SK-N-SH (cell line): ENCODE results near the gene R3HDM4. TPM values are rescaled to one million over a fixed set of nuclear protein-coding genes. Genes with fewer than 3 reads are reported as not detected.

Experiments
- CTCF ChIA-PET: fragments of 300-600, 350-600 bp; formaldehyde crosslinking; extraction: SDS; loops from one replicate; lab custom pipeline; 2021; lab: Yijun Ruan, JAX
- POLR2A ChIA-PET: fragments of 350-600 bp; sonication (Branson Sonifier 250); formaldehyde crosslinking; extraction: SDS; loops from one replicate; lab custom pipeline; 2020; ENCODE audit warnings: antibody characterized with exemption, inconsistent platforms; lab: Yijun Ruan, JAX
- DNase-seq: peaks from one replicate; pipeline ENCODE4 v3.0.0; 2012
- H2AFZ ChIP-seq: fragments of 200-600 bp; sonication (generic); 2 replicates; pipeline ENCODE4 v1.8.1; 2016; ENCODE audit warnings: antibody characterized with exemption, mild to moderate bottlenecking, low read depth
- H3F3A ChIP-seq: fragments of 200-600 bp; sonication (generic); replicated peaks from 2 replicates; pipeline ENCODE3; 2016; ENCODE audit warnings: antibody characterized with exemption, mild to moderate bottlenecking; ENCODE audit not compliant: insufficient read depth
- H3K27ac ChIP-seq, 2 experiments: fragments of 200-500 bp in 1 of 2; fragments of 200-600 bp in 1 of 2; sonication (Bioruptor generic) in 1 of 2; sonication (generic), shearing (Covaris generic) in 1 of 2; 2 replicates each; pipeline versions ENCODE4 v1.5.1 to v1.6.1; 2014 to 2016; ENCODE audit warnings: low read depth in 2 of 2, inconsistent platforms in 1 of 2, low read length in 1 of 2, mild to moderate bottlenecking in 1 of 2, mixed read lengths in 1 of 2
- H3K27me3 ChIP-seq: fragments of 200-600 bp; sonication (generic), shearing (Covaris generic); 2 replicates; pipeline ENCODE4 v1.6.1; 2016; ENCODE audit warnings: mixed run types; ENCODE audit not compliant: insufficient read depth
- H3K36me3 ChIP-seq, 2 experiments: fragments of 200-500 bp in 1 of 2; fragments of 200-600 bp in 1 of 2; sonication (Bioruptor generic) in 1 of 2; sonication (generic) in 1 of 2; replicated peaks in 1 of 2; 2 replicates each; pipeline versions ENCODE3 to v1.5.1; 2014 to 2016; ENCODE audit warnings: low read length in 1 of 2, mild to moderate bottlenecking in 1 of 2; ENCODE audit not compliant: insufficient read depth in 2 of 2, control insufficient read depth in 1 of 2
- H3K4me1 ChIP-seq, 2 experiments: fragments of 200-500 bp in 1 of 2; fragments of 200-600 bp in 1 of 2; sonication (Bioruptor generic) in 1 of 2; sonication (generic), shearing (Covaris generic) in 1 of 2; 2 replicates each; pipeline versions ENCODE4 v1.5.1 to v1.6.1; 2014 to 2016; ENCODE audit warnings: low read depth in 1 of 2, low read length in 1 of 2, mixed run types in 1 of 2; ENCODE audit not compliant: insufficient read depth in 2 of 2, control insufficient read depth in 1 of 2
- H3K4me2 ChIP-seq: fragments of 200-600 bp; sonication (generic), shearing (Covaris generic); 2 replicates; pipeline ENCODE4 v1.6.1; 2017; ENCODE audit warnings: mixed run types
- H3K4me3 ChIP-seq, 2 experiments: fragments of 200-500 bp in 1 of 2; fragments of 200-600 bp in 1 of 2; sonication (Bioruptor generic) in 1 of 2; sonication (generic), shearing (Covaris generic) in 1 of 2; 2 replicates each; pipeline versions ENCODE4 v1.5.1 to v1.8.1; 2014 to 2016; ENCODE audit warnings: low read depth in 2 of 2, inconsistent platforms in 1 of 2, low read length in 1 of 2, mild to moderate bottlenecking in 1 of 2, mixed read lengths in 1 of 2, moderate library complexity in 1 of 2
- H3K79me2 ChIP-seq: fragments of 200-600 bp; sonication (generic); 2 replicates; pipeline ENCODE4 v1.8.1; 2017; ENCODE audit warnings: mild to moderate bottlenecking; ENCODE audit not compliant: insufficient read depth
- H3K9ac ChIP-seq: fragments of 200-600 bp; sonication (generic); 2 replicates; pipeline ENCODE4 v1.6.1; 2017; ENCODE audit warnings: mixed run types
- H3K9me2 ChIP-seq: fragments of 200-600 bp; sonication (generic); 2 replicates; pipeline ENCODE4 v1.6.1; 2017; ENCODE audit warnings: mixed run types
- H3K9me3 ChIP-seq: fragments of 200-600 bp; sonication (generic); 2 replicates; pipeline ENCODE4 v1.6.1; 2017; ENCODE audit warnings: mixed run types, mild to moderate bottlenecking, moderate library complexity
- H4K20me1 ChIP-seq: fragments of 200-600 bp; sonication (generic); 2 replicates; pipeline ENCODE4 v1.6.1; 2017; ENCODE audit warnings: mild to moderate bottlenecking, mixed run types; ENCODE audit not compliant: insufficient read depth
- CHD2 ChIP-seq: fragments of 150-350 bp; IDR thresholded peaks from 2 replicates; pipeline ENCODE4 v1.6.1; 2018; ENCODE audit warnings: low read length; ENCODE audit not compliant: partially characterized antibody
- FOXJ3 ChIP-seq: sonication (generic); formaldehyde crosslinking; IDR thresholded peaks from 2 replicates; pipeline ENCODE4 v1.5.1; 2020; ENCODE audit warnings: mild to moderate bottlenecking, missing genetic modification reagents
- JUND ChIP-seq: IDR thresholded peaks from 2 replicates; pipeline ENCODE4 v1.4.0; 2012
- MAX ChIP-seq: IDR thresholded peaks from 2 replicates; pipeline ENCODE4 v1.4.0; 2012; ENCODE audit warnings: low read depth
- NFIC ChIP-seq: IDR thresholded peaks from 2 replicates; pipeline ENCODE4 v1.4.0; 2012; ENCODE audit warnings: borderline replicate concordance
- POLR2AphosphoS5 ChIP-seq: IDR thresholded peaks from 2 replicates; pipeline ENCODE4 v1.6.1; 2012; ENCODE audit warnings: low read depth, low read length
- RCOR1 ChIP-seq: fragments of 150-350 bp; IDR thresholded peaks from 2 replicates; pipeline ENCODE4 v1.6.1; 2017; ENCODE audit warnings: antibody characterized with exemption, low read length
- RXRA ChIP-seq: IDR thresholded peaks from 2 replicates; pipeline ENCODE4 v1.4.0; 2012; ENCODE audit warnings: low read depth, mild to moderate bottlenecking, borderline replicate concordance
- TEAD4 ChIP-seq: IDR thresholded peaks from 2 replicates; pipeline ENCODE4 v1.4.0; 2012; ENCODE audit warnings: mild to moderate bottlenecking, borderline replicate concordance; ENCODE audit not compliant: insufficient read depth
- ZBTB33 ChIP-seq: IDR thresholded peaks from 2 replicates; pipeline ENCODE4 v1.4.0; 2012; ENCODE audit warnings: low read depth, borderline replicate concordance
- WGBS: methylation state at CpG from one replicate; pipeline ENCODE4 v1.1.6; 2017; ENCODE audit warnings: low lambda C conversion rate; 5-methylcytosine and 5-hydroxymethylcytosine counted together
- polyA plus RNA-seq, 3 experiments: library from polyadenylated mRNA; depleted of rRNA; stranded (reverse); fragments of >200 nt; gene quantifications; 2 replicates each; pipeline ENCODE4 v1.2.3, GENCODE V29; 2012
- TF ChIP-seq, protein P1 (sequence below): IDR thresholded peaks from 2 replicates; pipeline ENCODE4; 2012

Gene R3HDM4
- polyA plus RNA-seq, 1 of the 3 experiments (the other 2 are of a cell fraction): 39.2 TPM

- H3K9ac ChIP-seq: no peak overlapping the region
- peaks cover 53% of the 10 kb centered on the region for H3K79me2 ChIP-seq
- peaks cover 41% of the 10 kb centered on the region for H4K20me1 ChIP-seq
- H2AFZ ChIP-seq: no peak overlapping the region
- no peaks in the 10 kb centered on the region for H3K27me3 ChIP-seq
- TF ChIP-seq NFIC: no peak
- no peak for TF ChIP-seq FOXJ3 (CRISPR knock-in tag)
- no peak for TF ChIP-seq TEAD4
- no peak for TF ChIP-seq POLR2AphosphoS5
- no peak for TF ChIP-seq JUND
- TF ChIP-seq RXRA: no peak
- TF ChIP-seq RCOR1: no peak
- H3K4me3 ChIP-seq: no peak overlapping the region
- no peaks in the 10 kb centered on the region for H3K9me2 ChIP-seq
- H3K9me3 ChIP-seq: no peaks in the 10 kb centered on the region
- WGBS: 97% methylated on average over 14 of the region's 14 CpGs
- peaks cover 0 to 11% of the 10 kb centered on the region in 2 experiments for H3K36me3 ChIP-seq
- H3F3A ChIP-seq: peaks cover 4% of the 10 kb centered on the region
- POLR2A ChIA-PET: no interaction called here
- no peak for DNase-seq
- CTCF ChIA-PET: interaction anchor here (1.5 to 1.7 kb wide), 2 partner anchors 11 to 20 kb away, joined by 3 to 5 read pairs; no protein-coding TSS in a partner anchor
- no peaks in the 10 kb centered on the region; a peak in 1 of 4 replicates for H3K4me1 ChIP-seq
- no peak overlapping the region for H3K4me2 ChIP-seq
- H3K27ac ChIP-seq: no peak overlapping the region
Observed at GRCh38 chr19:902446-903226, 10.4 kb downstream of the R3HDM4 start.

GRCh38 chr19:902093-902370, 11.0 kb downstream of the R3HDM4 start:
- no peak overlapping the region for H2AFZ ChIP-seq
- peaks cover 0 to 16% of the 10 kb centered on the region in 2 experiments for H3K36me3 ChIP-seq
- no peak for DNase-seq
- peaks cover 4% of the 10 kb centered on the region for H3F3A ChIP-seq
- ChIA-PET POLR2A (no interaction called here), CTCF (interaction anchor here (1.7 kb wide), 1 partner anchor 21 kb away, joined by 5 read pairs; no protein-coding TSS in a partner anchor)
- peaks cover 35% of the 10 kb centered on the region for H4K20me1 ChIP-seq
- 96% methylated on average over 5 of the region's 7 CpGs for WGBS
- peaks cover 47% of the 10 kb centered on the region for H3K79me2 ChIP-seq
- no peaks in the 10 kb centered on the region for H3K27me3 ChIP-seq
- TF ChIP-seq CHD2 (no peak), ZBTB33 (no peak), MAX (no peak)
- TF ChIP-seq, protein P1, sequence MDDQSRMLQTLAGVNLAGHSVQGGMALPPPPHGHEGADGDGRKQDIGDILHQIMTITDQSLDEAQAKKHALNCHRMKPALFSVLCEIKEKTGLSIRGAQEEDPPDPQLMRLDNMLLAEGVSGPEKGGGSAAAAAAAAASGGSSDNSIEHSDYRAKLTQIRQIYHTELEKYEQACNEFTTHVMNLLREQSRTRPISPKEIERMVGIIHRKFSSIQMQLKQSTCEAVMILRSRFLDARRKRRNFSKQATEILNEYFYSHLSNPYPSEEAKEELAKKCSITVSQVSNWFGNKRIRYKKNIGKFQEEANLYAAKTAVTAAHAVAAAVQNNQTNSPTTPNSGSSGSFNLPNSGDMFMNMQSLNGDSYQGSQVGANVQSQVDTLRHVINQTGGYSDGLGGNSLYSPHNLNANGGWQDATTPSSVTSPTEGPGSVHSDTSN: no peak
- no peaks in the 10 kb centered on the region; a peak in 1 of 4 replicates for H3K4me1 ChIP-seq
- no peaks in the 10 kb centered on the region for H3K9me3 ChIP-seq
- no peaks in the 10 kb centered on the region for H3K9me2 ChIP-seq
- no peak overlapping the region for H3K4me3 ChIP-seq
- no peak overlapping the region for H3K27ac ChIP-seq
- H3K9ac ChIP-seq: no peak overlapping the region
- no peak overlapping the region for H3K4me2 ChIP-seq
